Ishikawa (cell line): Measurements from ENCODE around the gene GPR12.

ENCODE experiments used
- CEBPB ChIP-seq: IDR thresholded peaks from 2 replicates; pipeline ENCODE4 v1.6.1; 2012
- CREB1 ChIP-seq: IDR thresholded peaks from 2 replicates; pipeline ENCODE4 v1.6.1; 2012; ENCODE audit warnings: low read depth
- EGR1 ChIP-seq: IDR thresholded peaks from 2 replicates; pipeline ENCODE4 v1.6.1; 2012
- EP300 ChIP-seq: IDR thresholded peaks from 2 replicates; pipeline ENCODE4 v1.6.1; 2012; ENCODE audit warnings: borderline replicate concordance
- FOXM1 ChIP-seq: IDR thresholded peaks from 2 replicates; pipeline ENCODE4 v1.6.1; 2012; ENCODE audit warnings: low read depth, borderline replicate concordance
- MAX ChIP-seq: IDR thresholded peaks from 2 replicates; pipeline ENCODE4 v1.6.1; 2012
- NFIC ChIP-seq: IDR thresholded peaks from 2 replicates; pipeline ENCODE4 v1.6.1; 2012
- RAD21 ChIP-seq: IDR thresholded peaks from 2 replicates; pipeline ENCODE4 v1.6.1; 2012; ENCODE audit warnings: low read depth
- TAF1 ChIP-seq: IDR thresholded peaks from 2 replicates; pipeline ENCODE4 v1.6.1; 2012; ENCODE audit warnings: low read depth, mild to moderate bottlenecking
- TCF12 ChIP-seq: IDR thresholded peaks from 2 replicates; pipeline ENCODE4 v1.6.1; 2012; ENCODE audit warnings: low read depth
- TEAD4 ChIP-seq: IDR thresholded peaks from 2 replicates; pipeline ENCODE4 v1.6.1; 2012
- YY1 ChIP-seq: IDR thresholded peaks from 2 replicates; pipeline ENCODE4 v1.6.1; 2012; ENCODE audit warnings: low read depth
- ZBTB7A ChIP-seq: IDR thresholded peaks from 2 replicates; pipeline ENCODE4 v1.6.1; 2012; ENCODE audit warnings: low read depth
- TF ChIP-seq, protein P1 (sequence below): IDR thresholded peaks from 2 replicates; pipeline ENCODE4 v1.6.1; 2012; ENCODE audit warnings: low read depth, mild to moderate bottlenecking
- TF ChIP-seq, protein P2 (sequence below): IDR thresholded peaks from 2 replicates; pipeline ENCODE4 v1.6.1; 2012

GPR12 gene

DNA sequence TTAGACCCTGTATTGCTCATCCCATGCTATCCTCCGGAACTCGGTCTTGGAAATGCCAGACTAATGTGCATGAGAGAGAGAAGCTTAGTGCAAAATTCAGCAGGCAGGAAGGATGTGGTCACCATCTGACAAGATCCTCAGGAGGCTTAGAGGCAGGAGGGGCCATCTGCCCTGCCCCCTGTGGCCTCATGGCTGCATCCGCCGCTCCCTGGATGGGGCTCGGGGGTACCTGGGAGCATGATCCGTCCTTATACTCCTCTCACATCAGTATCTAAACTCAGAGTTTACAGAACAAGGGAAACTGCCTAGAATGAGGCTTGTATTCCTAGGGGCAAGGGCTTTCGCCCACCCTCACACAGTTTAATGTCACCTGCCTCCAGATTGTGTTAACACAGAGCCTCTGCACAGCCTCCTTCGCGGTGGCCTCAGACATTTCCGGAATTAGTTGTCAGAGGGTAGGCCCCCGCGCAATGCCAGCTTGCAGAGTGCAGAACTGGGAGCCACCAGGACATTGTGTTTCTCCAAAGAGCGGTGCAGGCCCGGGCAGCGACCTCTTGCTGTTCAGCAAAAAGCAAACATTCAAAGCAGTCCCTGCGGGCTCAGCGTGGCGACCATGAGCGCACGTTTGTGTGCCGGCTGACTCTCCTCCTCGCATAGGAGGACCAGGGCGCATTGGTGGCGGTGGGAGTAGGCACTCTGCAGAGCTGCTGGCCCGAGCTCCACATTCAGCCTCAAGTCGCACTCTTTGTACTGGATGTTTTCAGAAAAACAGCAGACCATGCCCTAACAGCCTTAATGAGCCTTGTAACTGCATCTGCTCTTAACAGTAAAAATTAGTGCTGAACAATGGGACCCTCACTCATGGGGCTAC, 39.1 kb downstream of the GPR12 start:
- TF ChIP-seq YY1 (no peak), CEBPB (no peak), CREB1 (no peak), EGR1 (no peak), TAF1 (no peak), FOXM1 (no peak), NFIC (no peak), MAX (no peak), EP300 (no peak), ZBTB7A (no peak), TEAD4 (no peak), TCF12 (no peak), RAD21 (no peak)
- TF ChIP-seq, protein P1, sequence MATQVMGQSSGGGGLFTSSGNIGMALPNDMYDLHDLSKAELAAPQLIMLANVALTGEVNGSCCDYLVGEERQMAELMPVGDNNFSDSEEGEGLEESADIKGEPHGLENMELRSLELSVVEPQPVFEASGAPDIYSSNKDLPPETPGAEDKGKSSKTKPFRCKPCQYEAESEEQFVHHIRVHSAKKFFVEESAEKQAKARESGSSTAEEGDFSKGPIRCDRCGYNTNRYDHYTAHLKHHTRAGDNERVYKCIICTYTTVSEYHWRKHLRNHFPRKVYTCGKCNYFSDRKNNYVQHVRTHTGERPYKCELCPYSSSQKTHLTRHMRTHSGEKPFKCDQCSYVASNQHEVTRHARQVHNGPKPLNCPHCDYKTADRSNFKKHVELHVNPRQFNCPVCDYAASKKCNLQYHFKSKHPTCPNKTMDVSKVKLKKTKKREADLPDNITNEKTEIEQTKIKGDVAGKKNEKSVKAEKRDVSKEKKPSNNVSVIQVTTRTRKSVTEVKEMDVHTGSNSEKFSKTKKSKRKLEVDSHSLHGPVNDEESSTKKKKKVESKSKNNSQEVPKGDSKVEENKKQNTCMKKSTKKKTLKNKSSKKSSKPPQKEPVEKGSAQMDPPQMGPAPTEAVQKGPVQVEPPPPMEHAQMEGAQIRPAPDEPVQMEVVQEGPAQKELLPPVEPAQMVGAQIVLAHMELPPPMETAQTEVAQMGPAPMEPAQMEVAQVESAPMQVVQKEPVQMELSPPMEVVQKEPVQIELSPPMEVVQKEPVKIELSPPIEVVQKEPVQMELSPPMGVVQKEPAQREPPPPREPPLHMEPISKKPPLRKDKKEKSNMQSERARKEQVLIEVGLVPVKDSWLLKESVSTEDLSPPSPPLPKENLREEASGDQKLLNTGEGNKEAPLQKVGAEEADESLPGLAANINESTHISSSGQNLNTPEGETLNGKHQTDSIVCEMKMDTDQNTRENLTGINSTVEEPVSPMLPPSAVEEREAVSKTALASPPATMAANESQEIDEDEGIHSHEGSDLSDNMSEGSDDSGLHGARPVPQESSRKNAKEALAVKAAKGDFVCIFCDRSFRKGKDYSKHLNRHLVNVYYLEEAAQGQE: no peak
- TF ChIP-seq, protein P2, sequence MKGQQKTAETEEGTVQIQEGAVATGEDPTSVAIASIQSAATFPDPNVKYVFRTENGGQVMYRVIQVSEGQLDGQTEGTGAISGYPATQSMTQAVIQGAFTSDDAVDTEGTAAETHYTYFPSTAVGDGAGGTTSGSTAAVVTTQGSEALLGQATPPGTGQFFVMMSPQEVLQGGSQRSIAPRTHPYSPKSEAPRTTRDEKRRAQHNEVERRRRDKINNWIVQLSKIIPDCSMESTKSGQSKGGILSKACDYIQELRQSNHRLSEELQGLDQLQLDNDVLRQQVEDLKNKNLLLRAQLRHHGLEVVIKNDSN: no peak

DNA sequence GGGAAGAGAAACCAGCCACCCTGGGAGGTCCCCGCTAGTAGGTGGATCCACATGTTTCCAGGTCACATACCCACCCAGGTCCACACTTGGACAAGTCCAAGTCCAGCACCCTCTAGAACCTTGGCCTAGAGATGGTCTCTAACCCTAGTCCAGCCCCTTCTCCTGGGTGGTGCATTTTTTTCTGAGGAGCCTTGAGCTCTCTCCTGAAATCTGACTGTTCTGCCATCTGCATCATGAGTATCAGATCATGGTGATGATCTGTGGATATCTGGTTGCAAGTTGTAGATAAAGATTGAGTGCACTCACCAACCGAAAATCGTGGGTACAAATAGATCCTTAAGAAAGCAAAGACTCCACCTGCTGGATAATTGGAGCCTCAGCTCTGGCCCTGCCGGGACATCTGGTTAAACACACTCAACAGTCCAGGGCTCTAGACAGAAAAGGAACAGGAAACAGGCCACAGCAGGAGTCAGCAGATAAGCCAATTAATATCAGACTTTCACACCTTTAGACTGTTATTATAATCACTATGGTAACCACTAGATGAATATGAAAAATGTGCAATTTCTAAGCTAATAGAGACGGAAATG, 41.1 kb downstream of the GPR12 start:
- TF ChIP-seq, protein P1: no peak
- TF ChIP-seq RAD21 (no peak), CEBPB (no peak), EGR1 (no peak), EP300 (no peak), TAF1 (no peak), TCF12 (no peak), TEAD4 (no peak), ZBTB7A (no peak), FOXM1 (no peak), YY1 (no peak), CREB1 (no peak), NFIC (no peak)
- TF ChIP-seq, protein P2: no peak

DNA sequence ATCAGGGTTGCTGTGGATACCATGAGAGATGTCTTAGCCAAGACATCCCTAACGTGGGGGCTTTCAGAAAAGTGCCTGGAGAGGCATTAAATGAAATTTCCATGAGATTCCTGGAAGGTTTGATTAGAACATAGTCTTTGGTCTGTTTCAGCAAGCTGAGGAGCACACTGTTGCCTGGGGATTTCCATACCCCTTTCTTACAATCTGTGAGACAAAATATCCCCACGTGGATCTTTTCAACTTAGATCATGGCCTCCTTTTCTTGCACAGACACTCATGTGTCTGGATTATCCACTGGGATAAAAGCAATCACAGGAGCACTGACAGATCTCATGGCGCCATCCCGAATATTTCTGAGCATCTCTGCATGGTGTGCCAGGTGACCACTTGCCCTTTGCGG, 41.7 kb downstream of the GPR12 start:
- TF ChIP-seq TCF12 (no peak), EGR1 (no peak), MAX (no peak), TEAD4 (no peak), FOXM1 (no peak)
- TF ChIP-seq, protein P2: no peak

GRCh38 chr13:26718146-26718545, 42.4 kb downstream of the GPR12 start:
- TF ChIP-seq, protein P1: no peak
- TF ChIP-seq YY1 (no peak), CREB1 (no peak), TEAD4 (no peak), ZBTB7A (no peak), EGR1 (no peak), EP300 (no peak), MAX (no peak), CEBPB (no peak), FOXM1 (no peak), TAF1 (no peak)
- TF ChIP-seq, protein P2: no peak
